B cell (primary cell): ENCODE results near the gene SYTL2.

Source experiments
- CTCF ChIP-seq: fragments of 200-600 bp; IDR thresholded peaks from one replicate; pipeline ENCODE4 v1.8.0; 2022; ENCODE audit warnings: antibody characterized with exemption, mild to moderate bottlenecking
- EZH2 ChIP-seq: IDR thresholded peaks from 2 replicates; pipeline ENCODE4 v1.6.1; 2012; ENCODE audit warnings: borderline replicate concordance, low read depth, mild to moderate bottlenecking, moderate library complexity, low read length; ENCODE audit not compliant: insufficient read depth, poor library complexity, severe bottlenecking

- no peak for TF ChIP-seq CTCF
- no peak for TF ChIP-seq EZH2
Observed at GRCh38 chr11:85721191-85721590, 89.8 kb downstream of the SYTL2 start.
